Measurements from ENCODE around the gene ERF.
A peak's percentile ranks its signal among the peaks of the same experiment; 100 is the strongest.

Gene ERF

DNA sequence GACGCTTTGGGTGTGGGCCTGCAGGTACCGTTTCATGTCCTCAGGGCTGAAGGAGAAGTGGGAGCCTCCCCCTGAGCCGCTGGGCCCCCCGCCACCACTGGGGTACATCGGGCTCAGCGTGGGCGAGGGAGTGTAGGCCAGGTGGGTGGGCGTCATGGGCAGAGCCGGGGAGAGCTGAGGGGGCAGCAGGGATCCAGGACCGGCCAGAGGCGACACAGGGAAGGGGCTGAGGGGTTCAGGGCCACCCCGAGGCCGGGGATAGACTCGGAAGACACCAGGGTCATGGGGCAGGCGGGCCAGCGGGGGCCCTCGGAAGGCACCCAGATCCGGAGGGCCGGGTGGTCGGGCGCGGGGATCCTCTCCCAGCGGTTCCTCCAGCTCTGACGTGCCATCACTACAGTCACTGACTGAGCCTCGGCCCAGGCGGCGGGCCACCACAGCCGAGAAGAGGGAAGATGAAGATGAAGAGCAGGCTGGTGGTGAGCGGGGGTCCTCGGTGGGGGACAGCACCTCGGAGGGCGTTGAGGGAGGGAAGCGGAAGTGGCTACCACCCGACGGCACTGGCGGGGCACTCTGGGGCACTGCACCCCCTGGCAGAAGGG is 5.7 kb downstream of the ERF start:
- Histone ChIP-seq H3K9ac (ENCODE audit: low read depth, low read length) (no peak overlapping the region), H3K4me3 (ENCODE audit: low read depth, low read length) (no peak overlapping the region), H3K9me3 (ENCODE audit: control insufficient read depth, insufficient read depth, low read length) (no peaks in the 10 kb centered on the region), H3K27me3 (ENCODE audit: control insufficient read depth, insufficient read depth, low read length) (no peaks in the 10 kb centered on the region), H3K36me3 (ENCODE audit: control insufficient read depth, insufficient read depth, low read length) (peaks cover 16% of the 10 kb centered on the region), H3K4me1 (ENCODE audit: control insufficient read depth, insufficient read depth, low read length) (peaks cover 14% of the 10 kb centered on the region)

- peaks cover 14% of the 10 kb centered on the region for H3K4me1 ChIP-seq (ENCODE audit: control insufficient read depth, insufficient read depth, low read length)
- no peak overlapping the region for H3K4me3 ChIP-seq (ENCODE audit: low read depth, low read length)
- H3K9me3 ChIP-seq (ENCODE audit: control insufficient read depth, insufficient read depth, low read length) = no peaks in the 10 kb centered on the region
- no peak overlapping the region for H3K9ac ChIP-seq (ENCODE audit: low read depth, low read length)
- H3K27me3 ChIP-seq (ENCODE audit: control insufficient read depth, insufficient read depth, low read length) = no peaks in the 10 kb centered on the region
- H3K36me3 ChIP-seq (ENCODE audit: control insufficient read depth, insufficient read depth, low read length) = peaks cover 16% of the 10 kb centered on the region
Observed at GRCh38 chr19:42248270-42249148, 6.4 kb downstream of the ERF start.

GRCh38 chr19:42247640-42248199 is 7.2 kb downstream of the ERF start:
- Histone ChIP-seq H3K9me3 (ENCODE audit: control insufficient read depth, insufficient read depth, low read length) (no peaks in the 10 kb centered on the region), H3K4me1 (ENCODE audit: control insufficient read depth, insufficient read depth, low read length) (peaks cover 13% of the 10 kb centered on the region), H3K9ac (ENCODE audit: low read depth, low read length) (no peak overlapping the region), H3K4me3 (ENCODE audit: low read depth, low read length) (no peak overlapping the region), H3K36me3 (ENCODE audit: control insufficient read depth, insufficient read depth, low read length) (peaks cover 16% of the 10 kb centered on the region), H3K27me3 (ENCODE audit: control insufficient read depth, insufficient read depth, low read length) (no peaks in the 10 kb centered on the region)

GRCh38 chr19:42246922-42247639 is 7.8 kb downstream of the ERF start:
- H3K4me3 ChIP-seq (ENCODE audit: low read depth, low read length) = no peak overlapping the region
- no peak overlapping the region for H3K9ac ChIP-seq (ENCODE audit: low read depth, low read length)
- no peaks in the 10 kb centered on the region for H3K27me3 ChIP-seq (ENCODE audit: control insufficient read depth, insufficient read depth, low read length)
- H3K9me3 ChIP-seq (ENCODE audit: control insufficient read depth, insufficient read depth, low read length) = no peaks in the 10 kb centered on the region
- peaks cover 16% of the 10 kb centered on the region for H3K36me3 ChIP-seq (ENCODE audit: control insufficient read depth, insufficient read depth, low read length)
- H3K4me1 ChIP-seq (ENCODE audit: control insufficient read depth, insufficient read depth, low read length) = peaks cover 12% of the 10 kb centered on the region

GRCh38 chr19:42246143-42246921 is 8.6 kb downstream of the ERF start:
- Histone ChIP-seq H3K27me3 (ENCODE audit: control insufficient read depth, insufficient read depth, low read length) (no peaks in the 10 kb centered on the region), H3K4me3 (ENCODE audit: low read depth, low read length) (no peak overlapping the region), H3K9me3 (ENCODE audit: control insufficient read depth, insufficient read depth, low read length) (no peaks in the 10 kb centered on the region), H3K36me3 (ENCODE audit: control insufficient read depth, insufficient read depth, low read length) (peaks cover 16% of the 10 kb centered on the region), H3K9ac (ENCODE audit: low read depth, low read length) (no peak overlapping the region), H3K4me1 (ENCODE audit: control insufficient read depth, insufficient read depth, low read length) (peaks cover 7% of the 10 kb centered on the region)

GRCh38 chr19:42245231-42245630 is 9.7 kb downstream of the ERF start:
- no peaks in the 10 kb centered on the region for H3K27me3 ChIP-seq (ENCODE audit: control insufficient read depth, insufficient read depth, low read length)
- no peak overlapping the region for H3K9ac ChIP-seq (ENCODE audit: low read depth, low read length)
- peaks cover 12% of the 10 kb centered on the region for H3K36me3 ChIP-seq (ENCODE audit: control insufficient read depth, insufficient read depth, low read length)
- no peak overlapping the region for H3K4me3 ChIP-seq (ENCODE audit: low read depth, low read length)
- no peaks in the 10 kb centered on the region for H3K9me3 ChIP-seq (ENCODE audit: control insufficient read depth, insufficient read depth, low read length)
- H3K4me1 ChIP-seq (ENCODE audit: control insufficient read depth, insufficient read depth, low read length) = peaks cover 7% of the 10 kb centered on the region

DNA sequence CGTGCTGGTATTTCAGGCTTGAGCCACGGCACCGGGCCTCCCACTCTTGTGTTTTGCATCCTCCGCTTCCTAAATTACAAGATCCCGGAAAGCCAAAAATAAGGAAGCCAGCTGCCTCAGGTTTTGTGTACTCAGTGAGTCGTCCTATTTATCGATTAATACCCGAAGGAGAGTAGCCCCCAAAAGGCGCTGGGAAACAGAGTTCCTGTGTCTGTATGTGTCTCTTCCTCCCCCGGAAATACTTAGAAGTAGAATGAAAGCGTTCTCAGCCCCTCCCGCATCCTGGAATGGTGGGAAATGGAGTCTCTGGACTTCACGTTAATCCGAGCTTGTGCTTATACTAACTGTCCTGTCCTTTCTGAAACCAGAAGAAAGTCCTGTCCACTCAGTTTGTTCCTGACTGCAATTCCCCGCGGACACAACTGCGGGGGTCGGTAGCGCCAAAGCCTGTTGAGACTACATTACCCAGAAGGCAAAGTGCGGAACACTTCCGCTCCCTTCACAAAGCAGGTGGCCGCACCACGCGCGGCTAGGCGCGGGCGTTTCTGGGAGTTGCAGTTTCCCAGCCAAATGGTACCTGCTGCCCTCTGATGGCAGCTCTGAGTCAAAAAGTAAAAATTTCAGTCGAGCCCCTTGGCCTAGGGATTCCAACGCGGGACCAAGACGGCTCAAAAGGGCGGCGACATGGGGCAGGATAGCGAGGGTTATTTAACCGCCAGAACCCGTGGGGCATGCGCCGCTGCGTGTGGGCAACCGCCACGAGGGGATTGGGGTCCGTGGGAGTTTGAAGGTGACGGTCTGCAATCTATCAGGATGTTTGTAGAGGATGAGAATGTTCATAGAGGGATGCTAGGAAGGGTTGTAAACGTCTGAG is 10.3 kb downstream of the ERF start:
- Histone ChIP-seq H3K27me3 (ENCODE audit: control insufficient read depth, insufficient read depth, low read length) (no peaks in the 10 kb centered on the region), H3K36me3 (ENCODE audit: control insufficient read depth, insufficient read depth, low read length) (peaks cover 7% of the 10 kb centered on the region), H3K9me3 (ENCODE audit: control insufficient read depth, insufficient read depth, low read length) (no peaks in the 10 kb centered on the region), H3K9ac (ENCODE audit: low read depth, low read length) (peak overlapping the region; percentile 39), H3K4me3 (ENCODE audit: low read depth, low read length) (peak overlapping the region; percentile 72), H3K4me1 (ENCODE audit: control insufficient read depth, insufficient read depth, low read length) (peaks cover 7% of the 10 kb centered on the region)

GRCh38 chr19:42242512-42243409 is 12.2 kb downstream of the ERF start, which contains the start of gene GSK3A:
TSS of gene GSK3A (minus strand) at chr19:42242602. CDS start at chr19:42242465, 137 bp downstream.
- H3K27me3 ChIP-seq (ENCODE audit: control insufficient read depth, insufficient read depth, low read length) = no peaks in the 10 kb centered on the region
- peaks cover 7% of the 10 kb centered on the region for H3K4me1 ChIP-seq (ENCODE audit: control insufficient read depth, insufficient read depth, low read length)
- H3K9me3 ChIP-seq (ENCODE audit: control insufficient read depth, insufficient read depth, low read length) = no peaks in the 10 kb centered on the region
- H3K9ac ChIP-seq (ENCODE audit: low read depth, low read length) = peak within 1 kb of the TSS; percentile 51
- H3K36me3 ChIP-seq (ENCODE audit: control insufficient read depth, insufficient read depth, low read length) = no peaks in the 10 kb centered on the region
- peak within 1 kb of the TSS; percentile 66 for H3K4me3 ChIP-seq (ENCODE audit: low read depth, low read length)

DNA sequence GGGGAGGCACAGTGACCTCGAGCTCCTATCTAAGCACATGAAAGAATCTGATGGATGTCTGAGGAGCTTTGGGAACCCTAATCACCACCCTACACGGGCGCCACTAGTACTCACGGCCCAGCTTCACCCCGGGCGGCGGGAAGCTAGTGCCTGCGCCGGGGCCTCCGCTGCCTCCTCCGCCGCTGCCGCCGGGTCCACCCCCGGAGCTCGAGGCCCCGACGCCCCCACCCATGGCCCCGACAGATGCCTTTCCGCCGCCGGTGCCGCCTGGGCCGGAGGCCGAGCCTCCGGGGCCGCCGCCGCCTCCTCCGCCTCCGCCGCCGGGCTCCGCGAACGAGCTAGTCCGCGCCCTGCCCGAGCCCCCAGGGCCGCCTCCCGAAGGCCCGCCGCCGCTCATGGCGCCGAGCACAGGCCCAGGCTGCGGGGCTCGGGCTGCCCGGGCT is 12.8 kb downstream of the ERF start:
- Histone ChIP-seq H3K27me3 (ENCODE audit: control insufficient read depth, insufficient read depth, low read length) (no peaks in the 10 kb centered on the region), H3K4me1 (ENCODE audit: control insufficient read depth, insufficient read depth, low read length) (peaks cover 7% of the 10 kb centered on the region), H3K9ac (ENCODE audit: low read depth, low read length) (peak overlapping the region; percentile 5), H3K36me3 (ENCODE audit: control insufficient read depth, insufficient read depth, low read length) (no peaks in the 10 kb centered on the region), H3K9me3 (ENCODE audit: control insufficient read depth, insufficient read depth, low read length) (no peaks in the 10 kb centered on the region), H3K4me3 (ENCODE audit: low read depth, low read length) (peak overlapping the region; percentile 60)

GRCh38 chr19:42241279-42241678 is 13.6 kb downstream of the ERF start:
- peak overlapping the region; percentile 60 for H3K4me3 ChIP-seq (ENCODE audit: low read depth, low read length)
- H3K9ac ChIP-seq (ENCODE audit: low read depth, low read length) = peak overlapping the region; percentile 28
- peaks cover 4% of the 10 kb centered on the region for H3K4me1 ChIP-seq (ENCODE audit: control insufficient read depth, insufficient read depth, low read length)
- H3K27me3 ChIP-seq (ENCODE audit: control insufficient read depth, insufficient read depth, low read length) = no peaks in the 10 kb centered on the region
- no peaks in the 10 kb centered on the region for H3K9me3 ChIP-seq (ENCODE audit: control insufficient read depth, insufficient read depth, low read length)
- peaks cover 7% of the 10 kb centered on the region for H3K36me3 ChIP-seq (ENCODE audit: control insufficient read depth, insufficient read depth, low read length)
